Sigmoid colon (tissue), 4 donors: Measurements from ENCODE around the gene LAMA3.

Source experiments
- EP300 ChIP-seq, 4 donors: sonication (generic); formaldehyde crosslinking; IDR thresholded peaks; one replicate each; pipeline ENCODE4 v1.6.1; 2017; ENCODE audit warnings: antibody characterized with exemption in 4 of 4
- POLR2A ChIP-seq, 2 donors: fragments of 450-650 bp; IDR thresholded peaks; one replicate each; pipeline ENCODE4 v1.6.1; 2016; ENCODE audit warnings: antibody characterized with exemption in 2 of 2, mild to moderate bottlenecking in 2 of 2, moderate library complexity in 2 of 2
- POLR2AphosphoS5 ChIP-seq, 4 donors: sonication (generic); formaldehyde crosslinking; IDR thresholded peaks; one replicate each; pipeline ENCODE4 v1.6.1; 2017; ENCODE audit warnings: antibody characterized with exemption in 4 of 4
- TF ChIP-seq, protein P1 (sequence below), 4 experiments: fragments of 450-650 bp in 3 of 4; fragments of 200-600 bp in 1 of 4; IDR thresholded peaks; one replicate each; pipeline ENCODE4 v1.5.1; 2016 to 2019; ENCODE audit warnings: antibody characterized with exemption in 4 of 4, mild to moderate bottlenecking in 3 of 4, moderate library complexity in 2 of 4

DNA sequence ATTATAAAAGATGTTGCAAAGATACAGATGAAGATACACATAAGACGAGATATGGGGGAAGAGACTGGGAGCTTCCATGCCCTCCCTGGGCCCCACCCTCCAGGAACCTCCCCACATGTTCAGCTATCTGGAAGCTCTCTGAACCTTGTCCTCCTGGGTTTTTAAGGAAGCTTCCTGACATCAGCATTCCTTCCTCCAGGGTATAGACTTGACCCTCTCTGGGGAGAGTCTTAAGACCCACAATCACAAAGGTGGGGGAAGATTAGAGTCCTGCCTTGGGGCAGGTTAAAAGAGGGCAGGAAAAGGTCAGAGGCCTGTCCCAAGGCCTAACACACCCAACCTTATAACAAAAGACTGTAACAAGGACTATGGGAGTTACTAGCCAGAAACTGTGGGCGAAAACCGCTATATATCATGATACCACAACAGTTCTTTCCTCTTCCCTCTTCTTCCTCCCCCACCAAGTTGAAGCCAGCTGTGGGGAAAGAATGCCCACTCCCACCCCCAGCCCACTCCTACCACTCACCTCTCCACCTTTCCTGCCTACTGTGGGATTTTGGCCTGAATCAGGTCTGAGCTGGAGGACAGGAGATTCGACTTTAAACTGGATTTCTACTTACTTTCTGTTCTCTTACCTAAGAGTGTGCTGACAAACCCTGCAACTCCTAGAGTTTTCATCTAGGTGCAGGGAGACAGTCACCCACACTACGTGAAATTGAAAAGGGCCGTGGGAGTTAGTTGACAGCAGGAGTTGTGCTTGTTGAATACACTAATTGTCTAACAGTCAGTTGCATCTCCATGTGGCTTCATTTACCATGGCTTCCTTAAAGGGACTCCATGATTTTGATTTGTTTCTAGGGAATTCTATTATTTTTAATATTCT is 105.0 kb downstream of the LAMA3 start:
- TF ChIP-seq EP300 (IDR thresholded peaks at IDR 0.05) (no peak), POLR2A (IDR thresholded peaks at IDR 0.05) (no peak), POLR2AphosphoS5 (IDR thresholded peaks at IDR 0.05) (no peak)
- TF ChIP-seq, protein P1, sequence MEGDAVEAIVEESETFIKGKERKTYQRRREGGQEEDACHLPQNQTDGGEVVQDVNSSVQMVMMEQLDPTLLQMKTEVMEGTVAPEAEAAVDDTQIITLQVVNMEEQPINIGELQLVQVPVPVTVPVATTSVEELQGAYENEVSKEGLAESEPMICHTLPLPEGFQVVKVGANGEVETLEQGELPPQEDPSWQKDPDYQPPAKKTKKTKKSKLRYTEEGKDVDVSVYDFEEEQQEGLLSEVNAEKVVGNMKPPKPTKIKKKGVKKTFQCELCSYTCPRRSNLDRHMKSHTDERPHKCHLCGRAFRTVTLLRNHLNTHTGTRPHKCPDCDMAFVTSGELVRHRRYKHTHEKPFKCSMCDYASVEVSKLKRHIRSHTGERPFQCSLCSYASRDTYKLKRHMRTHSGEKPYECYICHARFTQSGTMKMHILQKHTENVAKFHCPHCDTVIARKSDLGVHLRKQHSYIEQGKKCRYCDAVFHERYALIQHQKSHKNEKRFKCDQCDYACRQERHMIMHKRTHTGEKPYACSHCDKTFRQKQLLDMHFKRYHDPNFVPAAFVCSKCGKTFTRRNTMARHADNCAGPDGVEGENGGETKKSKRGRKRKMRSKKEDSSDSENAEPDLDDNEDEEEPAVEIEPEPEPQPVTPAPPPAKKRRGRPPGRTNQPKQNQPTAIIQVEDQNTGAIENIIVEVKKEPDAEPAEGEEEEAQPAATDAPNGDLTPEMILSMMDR (IDR thresholded peaks at IDR 0.05): no peak
